HG02973 (cell line): ENCODE data around the gene AMPD1.

Experiments
- ATAC-seq: cut with Tn5 transposase; IDR thresholded peaks from one replicate; pipeline ENCODE4 v1.9.1; 2021; ENCODE audit warnings: moderate library complexity; ENCODE audit not compliant: unreplicated experiment

Gene AMPD1

DNA sequence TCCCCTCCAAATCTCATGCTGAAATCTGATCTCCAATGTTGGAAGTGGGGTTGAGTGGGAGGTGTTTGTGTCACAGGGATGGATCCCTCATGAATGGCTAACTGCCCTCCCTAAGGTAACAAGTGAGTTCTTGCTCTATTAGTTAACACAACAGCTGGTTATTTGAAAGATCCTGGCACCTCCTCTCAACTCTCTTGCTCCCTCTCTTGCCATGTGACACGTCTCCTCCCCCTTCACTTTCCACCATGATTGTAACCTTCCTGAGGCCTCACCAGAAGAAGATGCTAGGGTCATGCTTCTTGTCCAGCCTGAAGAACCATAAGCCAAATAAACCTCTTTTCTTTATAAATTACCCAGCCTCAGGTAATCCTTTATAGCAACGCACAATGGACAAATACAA lies 54.0 kb downstream of the AMPD1 start:
- no peak for ATAC-seq

DNA sequence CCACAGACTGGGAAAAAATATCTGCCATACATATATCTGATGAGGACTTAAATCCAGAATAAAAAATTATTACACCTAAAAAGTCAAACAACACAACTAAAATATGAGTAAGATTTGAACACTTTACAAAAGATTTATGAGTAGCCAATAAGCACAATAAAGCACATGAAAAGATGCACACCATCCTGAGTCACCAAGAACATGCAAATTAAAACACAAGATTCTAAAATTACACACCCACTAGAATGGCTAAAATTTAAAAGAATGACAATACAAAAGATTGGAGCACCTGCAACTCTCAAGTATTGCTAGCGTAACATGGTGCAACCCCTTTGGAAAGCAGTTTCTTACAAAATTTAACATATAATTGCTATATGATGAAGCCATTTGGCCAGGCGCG lies 56.4 kb downstream of the AMPD1 start:
- ATAC-seq, result no peak

DNA sequence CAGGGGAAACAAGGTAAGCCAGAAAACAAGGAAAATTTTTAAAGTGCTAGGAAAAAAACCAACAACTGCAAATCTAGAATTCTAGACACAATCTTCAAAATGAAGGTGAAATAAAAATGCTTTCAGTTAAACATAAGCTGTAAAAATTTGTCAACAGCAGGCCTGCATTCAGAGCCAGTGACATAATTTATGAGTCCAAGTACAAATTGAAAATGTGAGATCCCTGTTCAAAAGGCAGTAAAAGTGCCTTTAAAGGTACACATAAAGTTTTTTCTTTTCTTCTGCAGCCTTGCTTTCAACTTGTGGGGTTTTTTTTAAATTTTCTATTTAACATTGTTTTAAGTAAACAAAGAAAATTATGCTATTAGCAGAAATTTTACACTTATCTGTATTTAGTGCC lies 62.9 kb downstream of the AMPD1 start:
- no peak for ATAC-seq

DNA sequence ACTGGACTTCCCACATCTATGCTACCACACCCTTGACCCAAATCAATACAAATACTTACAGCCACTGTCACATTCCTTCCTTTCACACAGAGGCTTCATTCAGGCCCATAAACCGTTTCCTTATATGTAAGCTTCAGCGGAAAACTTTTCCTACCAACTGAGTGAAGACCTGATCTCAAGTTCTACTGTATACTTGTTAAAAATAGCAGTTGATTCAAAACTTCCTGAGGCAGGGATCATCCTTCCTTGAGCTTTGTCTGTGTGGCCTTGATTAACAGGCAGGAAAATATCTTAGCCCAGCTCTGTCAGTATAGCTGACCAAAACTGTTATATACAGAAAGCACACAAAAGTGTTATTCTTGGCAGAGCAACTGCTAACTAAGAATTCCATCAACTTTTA lies 68.2 kb downstream of the AMPD1 start:
- ATAC-seq, result no peak

DNA sequence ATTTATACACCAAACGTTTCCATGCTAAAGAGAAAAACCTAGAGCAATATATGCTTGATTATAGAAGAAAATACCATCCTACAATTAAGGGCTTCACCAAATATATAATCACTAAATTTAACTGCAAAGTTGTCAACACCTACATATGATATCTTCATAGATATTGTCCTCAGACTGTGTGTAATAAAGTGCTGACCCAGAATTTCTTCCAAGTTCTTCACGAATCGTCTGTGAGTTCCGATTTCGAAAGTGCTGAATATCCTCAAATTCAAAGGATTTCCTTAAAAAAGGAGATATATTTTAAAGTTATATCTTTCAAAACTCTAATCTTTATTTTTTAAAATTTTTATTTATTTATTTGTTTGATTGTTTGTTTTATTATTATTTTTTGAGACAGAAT lies 72.0 kb downstream of the AMPD1 start:
- no peak for ATAC-seq
